Hepatocyte (in vitro differentiated cells): ENCODE measurements around the gene B3GALT4.
"Not testable (repeated sequence)": the region's sequence is repeated elsewhere in the genome, so short reads cannot be mapped to it uniquely, and the experiment has no call there.

Source experiments
- CTCF ChIP-seq: fragments of 200-600 bp; sonication (generic); IDR thresholded peaks from 2 replicates; pipeline ENCODE4 v1.5.1; 2016; ENCODE audit warnings: antibody characterized with exemption, mild to moderate bottlenecking; ENCODE audit not compliant: poor library complexity
- EZH2 ChIP-seq: fragments of 200-600 bp; sonication (generic); IDR thresholded peaks from 2 replicates; pipeline ENCODE4 v1.6.1; 2016; ENCODE audit warnings: antibody characterized with exemption, mild to moderate bottlenecking, borderline replicate concordance

DNA sequence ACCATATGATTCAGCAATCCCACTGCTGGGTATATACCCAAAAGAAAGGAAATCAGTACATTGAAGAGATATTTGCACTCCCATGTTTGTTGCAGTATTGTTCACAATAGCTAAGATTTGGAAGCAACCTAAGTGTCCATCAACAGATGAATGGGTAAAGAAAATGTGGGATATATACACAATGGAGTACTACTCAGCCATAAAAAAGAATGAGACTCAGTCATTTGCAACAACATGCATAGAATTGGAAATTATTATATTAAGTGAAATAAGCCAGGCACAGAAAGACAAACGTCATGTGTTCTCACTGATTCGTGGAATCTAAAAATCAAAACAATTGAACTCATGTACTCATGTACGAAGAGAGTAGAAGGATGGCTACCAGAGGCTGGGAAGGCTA lies 14.4 kb upstream of the B3GALT4 start:
- not testable (repeated sequence) for TF ChIP-seq CTCF, EZH2
